ENCODE results near the gene IDS.

GRCh38 chrX:149498767-149499166 lies 6.3 kb downstream of the IDS start:
- TF ChIP-seq POLR2A (IDR thresholded peaks at IDR 0.05) (no peak), CTCF (IDR thresholded peaks at IDR 0.05) (no peak)

All from suprapubic skin (tissue), 3 donors.